GM23338 (cell line): ENCODE data around the gene RHNO1. TPM values are rescaled to one million over a fixed set of nuclear protein-coding genes. Genes with fewer than 3 reads are reported as not detected.

Experiments
- ATAC-seq: fragments of 200-7000 bp; cut with Tn5 transposase; 3 replicates; pipeline ENCODE4 v1.9.1; 2020
- DNase-seq: peaks from one replicate; pipeline ENCODE4 v3.0.0-alpha.2; 2015; ENCODE audit warnings: low spot score
- H2AFZ ChIP-seq: fragments of 200-600 bp; sonication (generic); 2 replicates; pipeline ENCODE4 v1.8.0; 2016; ENCODE audit warnings: antibody characterized with exemption, mild to moderate bottlenecking, moderate library complexity
- H3F3A ChIP-seq: fragments of 200-600 bp; sonication (generic); replicated peaks from 2 replicates; pipeline ENCODE4 v1.8.0; 2017; ENCODE audit warnings: antibody characterized with exemption, mixed run types, low read depth
- H3K27ac ChIP-seq: fragments of 200-600 bp; sonication (generic); 2 replicates; pipeline ENCODE4 v1.6.1; 2016; ENCODE audit warnings: low read depth
- H3K27me3 ChIP-seq: fragments of 200-600 bp; sonication (generic); 2 replicates; pipeline ENCODE4 v1.8.0; 2016; ENCODE audit warnings: mild to moderate bottlenecking, mixed run types, moderate library complexity; ENCODE audit not compliant: insufficient read depth
- H3K36me3 ChIP-seq: fragments of 200-600 bp; sonication (generic); 2 replicates; pipeline ENCODE4 v1.8.0; 2016; ENCODE audit warnings: mild to moderate bottlenecking; ENCODE audit not compliant: insufficient read depth
- H3K4me1 ChIP-seq: fragments of 200-600 bp; sonication (generic); 2 replicates; pipeline ENCODE4 v1.8.0; 2016; ENCODE audit warnings: mild to moderate bottlenecking, moderate library complexity; ENCODE audit not compliant: insufficient read depth
- H3K4me2 ChIP-seq: fragments of 200-600 bp; sonication (generic); 2 replicates; pipeline ENCODE4 v1.7.1; 2017; ENCODE audit warnings: mixed run types
- H3K4me3 ChIP-seq: fragments of 200-600 bp; sonication (generic); 2 replicates; pipeline ENCODE4 v1.6.1; 2016; ENCODE audit warnings: mixed run types
- H3K79me2 ChIP-seq: fragments of 200-600 bp; sonication (generic); replicated peaks from 2 replicates; pipeline ENCODE4 v1.8.0; 2017; ENCODE audit warnings: mild to moderate bottlenecking; ENCODE audit not compliant: insufficient read depth
- H3K9me2 ChIP-seq: fragments of 200-600 bp; sonication (generic); 2 replicates; pipeline ENCODE4 v1.8.0; 2017; ENCODE audit not compliant: insufficient read depth
- H4K20me1 ChIP-seq: fragments of 200-600 bp; sonication (generic); replicated peaks from 2 replicates; pipeline ENCODE4 v1.8.0; 2017; ENCODE audit warnings: mild to moderate bottlenecking; ENCODE audit not compliant: insufficient read depth
- H3K27ac Mint-ChIP-seq: 2 replicates; pipeline ENCODE4 v1.8.0; 2020; ENCODE audit warnings: inconsistent platforms, mild to moderate bottlenecking, moderate library complexity, mixed read lengths
- H3K27me3 Mint-ChIP-seq: 3 replicates; pipeline ENCODE4 v1.8.0; 2022; ENCODE audit warnings: low read depth, mild to moderate bottlenecking, moderate library complexity, mixed read lengths, inconsistent platforms; ENCODE audit not compliant: insufficient read depth, poor library complexity
- H3K36me3 Mint-ChIP-seq: 3 replicates; pipeline ENCODE4 v1.8.0; 2021; ENCODE audit warnings: low read depth, mild to moderate bottlenecking, inconsistent platforms, moderate library complexity, mixed read lengths
- H3K4me1 Mint-ChIP-seq: 3 replicates; pipeline ENCODE4 v1.8.0; 2020; ENCODE audit warnings: mild to moderate bottlenecking, inconsistent platforms, mixed read lengths
- H3K4me3 Mint-ChIP-seq: 3 replicates; pipeline ENCODE4 v1.8.0; 2021; ENCODE audit warnings: moderate library complexity, mild to moderate bottlenecking, inconsistent platforms, mixed read lengths
- H3K9me3 Mint-ChIP-seq: 3 replicates; pipeline ENCODE4 v1.8.0; 2020; ENCODE audit warnings: moderate library complexity, mild to moderate bottlenecking, inconsistent platforms, mixed read lengths
- CREB1 ChIP-seq: fragments of 250-450 bp; sonication (Bioruptor Pico); IDR thresholded peaks from 2 replicates; pipeline ENCODE4 v1.5.0; 2020; ENCODE audit warnings: low read depth, mild to moderate bottlenecking, moderate library complexity
- JUNB ChIP-seq: IDR thresholded peaks from one replicate; pipeline ENCODE4 v1.6.1; 2016; ENCODE audit warnings: antibody characterized with exemption; ENCODE audit not compliant: unreplicated experiment
- NANOG ChIP-seq: IDR thresholded peaks from 2 replicates; pipeline ENCODE4 v1.6.1; 2016; ENCODE audit warnings: antibody characterized with exemption, borderline replicate concordance
- POLR2AphosphoS5 ChIP-seq: IDR thresholded peaks from 2 replicates; pipeline ENCODE4 v1.6.1; 2016; ENCODE audit warnings: antibody characterized with exemption, low read depth
- STAT1 ChIP-seq: IDR thresholded peaks from one replicate; pipeline ENCODE4 v1.6.1; 2016; ENCODE audit warnings: antibody characterized with exemption; ENCODE audit not compliant: unreplicated experiment
- ZNF114 ChIP-seq: fragments of 250-450 bp; sonication (Bioruptor Pico); IDR thresholded peaks from 2 replicates; pipeline ENCODE4 v1.5.0; 2020; ENCODE audit warnings: mild to moderate bottlenecking, moderate library complexity
- polyA plus RNA-seq: library from polyadenylated mRNA; unstranded; fragments of >200 nt; fragmentation: Nextera tagmentation; extraction: Ambion mirVana; gene quantifications from 2 replicates; pipeline ENCODE4 v1.2.1, GENCODE V29; 2016
- total RNA-seq: library from RNA; depleted of rRNA; stranded (reverse); fragments of >200 nt; shearing (Covaris generic); gene quantifications from 2 replicates; pipeline ENCODE4 v1.2.3, GENCODE V29; 2014
- TF ChIP-seq, protein P1 (sequence below): fragments of 250-450 bp; sonication (Bioruptor Pico); IDR thresholded peaks from 2 replicates; pipeline ENCODE4 v1.5.0; 2020; ENCODE audit warnings: mild to moderate bottlenecking, moderate library complexity
- TF ChIP-seq, protein P2 (sequence below), 2 experiments: fragments of 200-600 bp in 1 of 2; sonication (generic) in 1 of 2; conservative IDR thresholded peaks; 2 replicates each; pipeline versions ENCODE4 v1.5.1 to v1.6.1; 2016 to 2017; ENCODE audit warnings: antibody characterized with exemption in 2 of 2, low read depth in 2 of 2, mild to moderate bottlenecking in 2 of 2, moderate library complexity in 1 of 2

Gene RHNO1
- total and polyA plus RNA-seq, 2 experiments from 2014 or later = 56.4 to 63.8 TPM

DNA sequence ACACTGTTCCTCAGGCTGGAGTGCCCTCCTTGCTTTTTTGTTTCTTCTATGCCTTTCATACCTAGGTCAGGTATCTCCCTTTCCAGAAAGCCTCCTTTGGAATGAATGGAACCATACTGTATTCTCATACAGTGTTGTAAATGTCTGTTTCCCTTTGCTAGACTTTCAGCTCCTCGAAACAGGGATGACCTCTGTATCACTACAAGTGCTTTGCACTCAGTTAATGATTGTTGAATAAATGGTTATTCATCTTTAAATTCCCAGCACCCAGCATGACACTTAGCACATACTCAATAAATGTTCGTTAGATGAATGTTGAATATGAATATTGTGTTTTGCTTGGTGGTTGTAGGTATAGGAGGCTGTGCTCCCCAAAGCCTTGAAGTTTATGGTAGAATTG, 7.8 kb downstream of the RHNO1 start (continued):
- TF ChIP-seq, protein P1, sequence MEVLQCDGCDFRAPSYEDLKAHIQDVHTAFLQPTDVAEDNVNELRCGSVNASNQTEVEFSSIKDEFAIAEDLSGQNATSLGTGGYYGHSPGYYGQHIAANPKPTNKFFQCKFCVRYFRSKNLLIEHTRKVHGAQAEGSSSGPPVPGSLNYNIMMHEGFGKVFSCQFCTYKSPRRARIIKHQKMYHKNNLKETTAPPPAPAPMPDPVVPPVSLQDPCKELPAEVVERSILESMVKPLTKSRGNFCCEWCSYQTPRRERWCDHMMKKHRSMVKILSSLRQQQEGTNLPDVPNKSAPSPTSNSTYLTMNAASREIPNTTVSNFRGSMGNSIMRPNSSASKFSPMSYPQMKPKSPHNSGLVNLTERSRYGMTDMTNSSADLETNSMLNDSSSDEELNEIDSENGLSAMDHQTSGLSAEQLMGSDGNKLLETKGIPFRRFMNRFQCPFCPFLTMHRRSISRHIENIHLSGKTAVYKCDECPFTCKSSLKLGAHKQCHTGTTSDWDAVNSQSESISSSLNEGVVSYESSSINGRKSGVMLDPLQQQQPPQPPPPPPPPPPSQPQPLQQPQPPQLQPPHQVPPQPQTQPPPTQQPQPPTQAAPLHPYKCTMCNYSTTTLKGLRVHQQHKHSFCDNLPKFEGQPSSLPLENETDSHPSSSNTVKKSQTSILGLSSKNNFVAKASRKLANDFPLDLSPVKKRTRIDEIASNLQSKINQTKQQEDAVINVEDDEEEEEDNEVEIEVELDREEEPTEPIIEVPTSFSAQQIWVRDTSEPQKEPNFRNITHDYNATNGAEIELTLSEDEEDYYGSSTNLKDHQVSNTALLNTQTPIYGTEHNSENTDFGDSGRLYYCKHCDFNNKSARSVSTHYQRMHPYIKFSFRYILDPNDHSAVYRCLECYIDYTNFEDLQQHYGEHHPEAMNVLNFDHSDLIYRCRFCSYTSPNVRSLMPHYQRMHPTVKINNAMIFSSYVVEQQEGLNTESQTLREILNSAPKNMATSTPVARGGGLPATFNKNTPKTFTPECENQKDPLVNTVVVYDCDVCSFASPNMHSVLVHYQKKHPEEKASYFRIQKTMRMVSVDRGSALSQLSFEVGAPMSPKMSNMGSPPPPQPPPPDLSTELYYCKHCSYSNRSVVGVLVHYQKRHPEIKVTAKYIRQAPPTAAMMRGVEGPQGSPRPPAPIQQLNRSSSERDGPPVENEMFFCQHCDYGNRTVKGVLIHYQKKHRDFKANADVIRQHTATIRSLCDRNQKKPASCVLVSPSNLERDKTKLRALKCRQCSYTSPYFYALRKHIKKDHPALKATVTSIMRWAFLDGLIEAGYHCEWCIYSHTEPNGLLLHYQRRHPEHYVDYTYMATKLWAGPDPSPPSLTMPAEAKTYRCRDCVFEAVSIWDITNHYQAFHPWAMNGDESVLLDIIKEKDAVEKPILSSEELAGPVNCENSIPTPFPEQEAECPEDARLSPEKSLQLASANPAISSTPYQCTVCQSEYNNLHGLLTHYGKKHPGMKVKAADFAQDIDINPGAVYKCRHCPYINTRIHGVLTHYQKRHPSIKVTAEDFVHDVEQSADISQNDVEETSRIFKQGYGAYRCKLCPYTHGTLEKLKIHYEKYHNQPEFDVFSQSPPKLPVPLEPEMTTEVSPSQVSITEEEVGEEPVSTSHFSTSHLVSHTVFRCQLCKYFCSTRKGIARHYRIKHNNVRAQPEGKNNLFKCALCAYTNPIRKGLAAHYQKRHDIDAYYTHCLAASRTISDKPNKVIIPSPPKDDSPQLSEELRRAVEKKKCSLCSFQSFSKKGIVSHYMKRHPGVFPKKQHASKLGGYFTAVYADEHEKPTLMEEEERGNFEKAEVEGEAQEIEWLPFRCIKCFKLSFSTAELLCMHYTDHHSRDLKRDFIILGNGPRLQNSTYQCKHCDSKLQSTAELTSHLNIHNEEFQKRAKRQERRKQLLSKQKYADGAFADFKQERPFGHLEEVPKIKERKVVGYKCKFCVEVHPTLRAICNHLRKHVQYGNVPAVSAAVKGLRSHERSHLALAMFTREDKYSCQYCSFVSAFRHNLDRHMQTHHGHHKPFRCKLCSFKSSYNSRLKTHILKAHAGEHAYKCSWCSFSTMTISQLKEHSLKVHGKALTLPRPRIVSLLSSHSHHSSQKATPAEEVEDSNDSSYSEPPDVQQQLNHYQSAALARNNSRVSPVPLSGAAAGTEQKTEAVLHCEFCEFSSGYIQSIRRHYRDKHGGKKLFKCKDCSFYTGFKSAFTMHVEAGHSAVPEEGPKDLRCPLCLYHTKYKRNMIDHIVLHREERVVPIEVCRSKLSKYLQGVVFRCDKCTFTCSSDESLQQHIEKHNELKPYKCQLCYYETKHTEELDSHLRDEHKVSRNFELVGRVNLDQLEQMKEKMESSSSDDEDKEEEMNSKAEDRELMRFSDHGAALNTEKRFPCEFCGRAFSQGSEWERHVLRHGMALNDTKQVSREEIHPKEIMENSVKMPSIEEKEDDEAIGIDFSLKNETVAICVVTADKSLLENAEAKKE (CRISPR knock-in tag) = no peak
- TF ChIP-seq STAT1 (no peak), CREB1 (no peak), NANOG (no peak), ZNF114 (CRISPR knock-in tag) (no peak)

DNA sequence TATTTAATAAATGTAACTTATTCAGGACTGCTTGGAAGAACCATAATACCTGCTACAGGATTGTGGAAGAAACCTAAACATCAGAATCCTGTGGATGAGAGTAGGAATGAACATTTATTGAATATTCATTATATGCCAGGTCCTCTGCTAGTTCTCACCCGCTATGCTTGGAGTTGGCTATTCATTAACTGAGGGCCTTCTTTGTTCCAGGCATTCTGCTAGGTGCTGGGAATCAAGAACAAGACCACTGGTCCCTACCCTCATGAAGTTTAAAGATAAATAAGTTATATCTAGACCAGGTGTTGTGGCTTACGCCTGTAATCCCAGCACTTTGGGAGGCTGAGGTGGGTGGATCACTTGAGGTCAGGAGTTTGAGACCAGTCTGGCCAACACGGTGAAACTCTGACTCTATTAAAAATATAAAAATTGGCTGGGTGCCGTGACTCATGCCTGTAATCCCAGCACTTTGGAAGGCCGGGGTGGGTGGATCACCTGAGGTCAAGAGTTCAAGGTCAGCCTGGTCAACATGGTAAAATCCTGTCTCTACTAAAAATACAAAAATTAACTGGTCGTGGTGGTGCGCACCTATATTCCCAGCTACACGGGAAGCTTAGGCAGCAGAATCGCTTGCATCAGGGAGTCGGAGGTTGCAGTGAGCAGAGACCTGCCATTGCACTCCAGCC, 9.9 kb downstream of the RHNO1 start:
- Histone ChIP-seq H3K79me2 (peaks cover 30% of the 10 kb centered on the region), H3K4me2 (no peak overlapping the region)
- TF ChIP-seq POLR2AphosphoS5 (no peak), JUNB (no peak), STAT1 (no peak), ZNF114 (CRISPR knock-in tag) (no peak), CREB1 (no peak)
- TF ChIP-seq, protein P2, sequence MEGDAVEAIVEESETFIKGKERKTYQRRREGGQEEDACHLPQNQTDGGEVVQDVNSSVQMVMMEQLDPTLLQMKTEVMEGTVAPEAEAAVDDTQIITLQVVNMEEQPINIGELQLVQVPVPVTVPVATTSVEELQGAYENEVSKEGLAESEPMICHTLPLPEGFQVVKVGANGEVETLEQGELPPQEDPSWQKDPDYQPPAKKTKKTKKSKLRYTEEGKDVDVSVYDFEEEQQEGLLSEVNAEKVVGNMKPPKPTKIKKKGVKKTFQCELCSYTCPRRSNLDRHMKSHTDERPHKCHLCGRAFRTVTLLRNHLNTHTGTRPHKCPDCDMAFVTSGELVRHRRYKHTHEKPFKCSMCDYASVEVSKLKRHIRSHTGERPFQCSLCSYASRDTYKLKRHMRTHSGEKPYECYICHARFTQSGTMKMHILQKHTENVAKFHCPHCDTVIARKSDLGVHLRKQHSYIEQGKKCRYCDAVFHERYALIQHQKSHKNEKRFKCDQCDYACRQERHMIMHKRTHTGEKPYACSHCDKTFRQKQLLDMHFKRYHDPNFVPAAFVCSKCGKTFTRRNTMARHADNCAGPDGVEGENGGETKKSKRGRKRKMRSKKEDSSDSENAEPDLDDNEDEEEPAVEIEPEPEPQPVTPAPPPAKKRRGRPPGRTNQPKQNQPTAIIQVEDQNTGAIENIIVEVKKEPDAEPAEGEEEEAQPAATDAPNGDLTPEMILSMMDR (conservative IDR thresholded peaks at IDR 0.05; ENCODE audit: low read depth in 2 of 2) = no peak

More for the DNA sequence above, 9.9 kb downstream of the RHNO1 start:
- Histone ChIP-seq H4K20me1 (peaks cover 36% of the 10 kb centered on the region; the same call in 1 of the 2 replicates), H3K9me2 (no peaks in the 10 kb centered on the region), H3F3A (peaks cover 33% of the 10 kb centered on the region), H3K27me3 (no peaks in the 10 kb centered on the region), H3K36me3 (peaks cover 28% of the 10 kb centered on the region), H3K4me3 (no peak overlapping the region), H2AFZ (no peak overlapping the region), H3K4me1 (peaks cover 9% of the 10 kb centered on the region), H3K27ac (no peak overlapping the region)
- Mint-ChIP-seq H3K27ac (no peak overlapping the region), H3K4me3 (no peak overlapping the region), H3K9me3 (peaks cover 3% of the 10 kb centered on the region; the same call in 1 of the 3 replicates), H3K27me3 (peaks cover 28% of the 10 kb centered on the region), H3K36me3 (peaks cover 43% of the 10 kb centered on the region), H3K4me1 (peaks cover 20% of the 10 kb centered on the region)
- no peak for ATAC-seq
- no peak for DNase-seq
